ENCODE measurements around the gene MYO1D.

- TF ChIP-seq CTCF (IDR thresholded peaks at IDR 0.05) (no peak), POLR2A (IDR thresholded peaks at IDR 0.05) (no peak), POLR2AphosphoS5 (IDR thresholded peaks at IDR 0.05) (no peak), EP300 (IDR thresholded peaks at IDR 0.05; ENCODE audit: low read depth) (no peak)
Measured at GRCh38 chr17:32896647-32897258, 19.8 kb upstream of the MYO1D start.
